Measurements from ENCODE around the gene MLST8. TPM values are rescaled to one million over a fixed set of nuclear protein-coding genes. Genes with fewer than 3 reads are reported as not detected.
"Not testable (repeated sequence)": the region's sequence is repeated elsewhere in the genome, so short reads cannot be mapped to it uniquely, and the experiment has no call there.

The MLST8 gene
- total RNA-seq, 1 donor from 2014 or later: 9.4 TPM

DNA sequence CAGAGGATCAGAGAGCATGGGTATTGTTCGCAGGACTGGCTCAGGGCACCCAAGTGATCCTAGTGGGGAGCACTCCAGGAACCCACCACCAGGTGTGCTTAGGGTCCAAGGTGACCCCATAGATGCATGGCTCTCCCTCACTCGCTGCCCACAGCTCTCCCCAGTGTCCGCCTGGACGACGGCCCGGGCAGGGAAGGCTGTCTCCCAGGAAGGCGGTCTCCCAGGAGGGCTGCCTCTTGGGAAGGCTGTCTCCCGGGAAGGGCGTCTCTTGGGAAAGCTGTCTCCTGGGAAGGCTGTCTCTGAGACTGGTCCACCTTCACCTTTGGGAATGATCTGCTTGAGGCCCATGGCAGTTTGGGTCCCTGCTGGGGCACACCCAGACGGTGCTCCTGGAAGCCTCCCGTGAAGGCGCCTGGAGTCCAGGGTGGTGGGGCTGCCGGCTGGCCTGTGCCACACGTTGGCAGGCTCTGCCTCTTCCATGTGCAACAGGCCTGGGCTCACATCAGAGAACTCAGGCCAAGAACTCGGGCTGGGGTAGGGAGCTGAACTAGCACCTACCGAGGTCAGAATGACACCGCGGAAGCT is 41.1 kb downstream of the MLST8 start:
- no peak for DNase-seq

DNA sequence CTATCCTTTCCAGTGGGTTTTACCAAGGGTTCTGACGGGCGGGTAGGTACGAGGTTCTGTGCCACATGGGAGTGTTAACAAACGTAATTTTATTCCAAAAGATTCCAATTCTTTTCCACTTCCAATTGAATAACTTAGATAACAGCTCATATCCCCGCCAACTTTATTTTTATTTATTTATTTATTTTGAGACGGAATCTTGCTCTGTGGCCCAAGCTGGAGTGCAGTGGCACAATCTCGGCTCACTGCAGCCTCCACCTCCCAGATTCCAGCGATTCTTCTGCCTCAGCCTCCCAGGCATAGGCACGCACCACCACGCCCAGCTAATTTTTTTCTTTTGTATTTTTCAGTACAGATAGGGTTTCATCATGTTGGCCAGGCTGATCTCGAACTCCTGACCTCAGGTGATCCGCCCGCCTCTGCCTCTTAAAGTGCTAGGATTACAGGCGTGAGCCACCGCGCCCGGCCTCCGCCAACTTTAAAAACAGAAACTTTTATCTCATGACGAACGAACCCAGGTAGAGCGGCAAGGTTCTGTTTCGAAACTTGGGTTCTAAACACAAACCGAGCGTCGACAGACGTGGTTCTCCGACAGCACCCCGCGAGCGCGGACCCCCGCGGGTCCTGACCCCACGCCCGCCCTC is 45.5 kb downstream of the MLST8 start:
- no peak for DNase-seq

DNA sequence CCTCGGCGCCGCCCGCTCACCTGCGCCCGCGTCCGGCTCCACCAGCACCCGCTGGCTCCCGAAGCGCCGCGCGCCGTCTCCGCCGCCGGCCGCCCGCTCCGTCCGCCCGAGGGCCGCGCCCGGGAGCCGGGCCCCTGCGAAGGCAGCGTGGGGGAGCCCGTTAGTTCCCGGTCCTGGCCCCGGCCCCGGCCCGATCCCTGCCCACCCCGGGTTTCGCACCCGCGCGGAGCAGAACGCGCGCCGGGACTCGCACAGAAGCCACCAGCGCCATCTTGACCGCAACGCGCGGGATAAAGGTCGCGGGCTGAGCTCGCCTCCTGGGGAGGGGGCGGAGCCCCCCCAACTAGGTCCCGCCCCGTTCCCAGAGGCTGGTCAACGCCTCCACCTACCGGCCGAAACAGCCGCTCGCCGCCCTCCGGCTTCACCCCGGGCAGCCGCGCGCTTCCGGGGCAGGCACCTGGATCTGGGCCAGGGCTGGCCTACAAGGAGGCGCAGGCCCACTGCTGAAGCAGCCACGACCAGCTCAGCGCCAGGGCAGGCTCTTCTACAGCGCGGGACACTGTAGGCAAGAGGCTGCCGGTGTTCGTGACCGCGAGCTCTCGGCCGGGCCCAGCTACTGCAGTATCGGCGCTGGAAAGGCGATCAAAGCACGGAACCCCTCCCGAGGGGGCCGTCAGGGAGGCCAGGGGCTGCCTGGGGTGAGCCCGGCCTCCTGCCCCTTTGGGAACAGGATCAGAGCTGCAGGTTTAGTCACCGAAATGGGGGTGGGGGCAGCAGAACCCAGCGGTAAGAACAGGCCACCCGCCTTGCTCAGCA is 46.2 kb downstream of the MLST8 start, which contains the start of gene ECI1:
ECI1 (minus strand) TSS at position 292 of the 816 bp plus-strand sequence; CDS start at position 271, 21 bp downstream.
- DNase-seq: peak; percentile 77

DNA sequence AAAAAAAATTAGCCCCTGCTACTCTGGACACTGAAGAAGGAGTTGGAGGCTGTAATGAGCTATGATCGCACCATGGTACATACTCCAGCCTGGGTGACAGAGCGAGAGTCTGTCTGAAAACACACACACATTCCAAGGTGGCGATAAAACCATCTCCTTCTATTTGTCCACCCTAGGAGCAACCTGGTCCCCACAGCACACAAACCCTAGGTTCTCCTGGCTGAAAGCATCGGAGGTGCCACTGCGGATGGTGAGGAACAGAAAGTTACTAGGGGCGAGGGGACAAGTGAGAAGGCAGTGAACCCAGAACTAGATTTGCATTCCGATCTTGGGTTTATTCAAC is 47.5 kb downstream of the MLST8 start:
- no peak for DNase-seq

DNA sequence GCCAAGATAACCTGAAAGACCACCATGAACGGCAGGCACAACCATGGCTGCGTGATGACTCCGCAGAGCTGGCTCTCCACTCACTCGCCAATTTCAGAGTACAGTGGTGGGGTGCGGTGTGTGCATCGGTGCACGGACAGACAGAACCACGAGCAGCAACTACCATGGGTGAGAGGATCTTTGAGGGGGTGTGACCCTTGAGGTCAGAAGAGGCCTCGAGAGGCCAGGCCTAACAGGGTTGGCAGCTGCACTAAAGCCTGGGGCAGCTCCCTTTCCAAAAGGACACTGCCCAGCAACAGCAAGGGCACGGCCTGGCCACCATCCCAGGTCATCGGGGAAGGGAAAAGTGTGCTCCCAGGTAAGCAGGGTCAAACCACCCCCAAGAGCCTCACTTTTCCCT is 48.0 kb downstream of the MLST8 start:
- DNase-seq: no peak

DNA sequence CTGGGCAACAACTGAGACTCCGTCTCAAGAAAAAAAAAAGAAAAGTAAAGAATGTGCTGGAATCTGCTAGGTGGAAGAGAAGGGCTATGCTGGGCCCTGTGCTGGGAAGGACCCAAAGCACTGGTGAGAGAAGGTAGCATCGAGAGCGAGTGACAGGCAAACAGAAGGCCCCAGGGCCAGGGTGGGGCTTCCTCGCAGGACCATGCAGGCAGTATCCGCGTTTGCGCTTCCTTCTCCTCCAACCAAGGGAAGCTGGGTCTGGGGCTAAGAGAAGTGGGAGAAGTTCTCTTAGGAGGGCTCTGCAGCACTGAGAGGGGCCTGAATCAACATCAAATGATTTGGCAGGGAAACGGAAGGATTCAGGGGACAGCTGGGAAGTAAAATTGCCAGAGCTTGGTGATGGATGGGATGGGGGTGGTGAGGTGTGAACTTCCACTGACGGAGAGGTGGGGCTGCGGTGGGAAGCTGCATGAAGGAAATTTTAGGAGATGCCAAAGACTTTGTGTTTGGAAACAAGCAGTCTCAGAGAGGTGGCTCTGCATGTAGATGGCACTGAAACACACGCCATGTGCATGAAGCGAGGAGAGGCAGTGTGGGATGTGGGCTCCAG is 51.4 kb downstream of the MLST8 start:
- DNase-seq: no peak

DNA sequence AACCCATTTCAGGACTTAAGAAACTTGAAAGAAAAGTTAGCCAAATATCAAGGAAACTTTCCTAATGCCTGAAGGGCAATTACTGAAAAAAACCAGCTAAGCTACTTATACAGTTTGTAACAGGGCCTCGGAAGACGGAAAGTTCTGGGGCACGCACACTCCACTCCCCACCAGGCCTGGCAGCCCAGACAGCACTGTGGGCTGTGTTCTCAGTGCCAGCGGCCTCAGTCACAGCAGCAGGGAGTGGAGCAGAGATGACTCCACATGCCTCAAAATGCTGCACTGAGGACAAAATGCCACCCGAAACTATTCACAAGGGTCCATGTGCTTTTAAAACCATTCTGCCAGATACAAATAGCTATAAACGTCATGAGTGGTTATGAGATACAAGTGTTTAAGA is 52.5 kb downstream of the MLST8 start:
- no peak for DNase-seq

DNA sequence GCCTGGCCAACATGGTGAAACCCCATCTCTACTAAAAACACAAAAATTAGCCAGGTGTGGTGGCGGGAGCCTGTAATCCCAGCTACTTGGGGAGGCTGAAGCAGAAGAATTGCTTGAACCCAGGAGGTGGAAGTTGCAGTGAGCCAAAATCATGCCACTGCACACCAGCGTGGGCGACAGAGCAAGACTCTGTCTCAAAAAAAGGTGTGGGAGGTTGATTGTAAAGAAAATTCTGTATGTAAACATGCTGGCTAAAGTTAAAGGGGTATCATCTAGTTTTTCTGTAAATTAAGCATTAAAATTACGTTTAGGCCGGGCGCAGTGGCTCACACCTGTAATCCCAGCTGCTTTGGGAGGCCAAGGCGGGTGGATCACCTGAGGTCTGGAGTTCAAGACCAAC is 53.3 kb downstream of the MLST8 start:
- DNase-seq: not testable (repeated sequence)

Other genes starting within 250 kb of the MLST8 start
- 72.4 TPM for gene NDUFB10, start 245.9 kb upstream of the MLST8 start, total RNA-seq
- gene RPS2, start 240.6 kb upstream of the MLST8 start, total RNA-seq: 1,364 TPM
- not detected for gene RNF151, start 238.6 kb upstream of the MLST8 start, total RNA-seq
- gene TBL3, start 233.4 kb upstream of the MLST8 start, total RNA-seq: 17.5 TPM
- gene NOXO1, start 224.0 kb upstream of the MLST8 start, total RNA-seq: 0.39 TPM
- 5.8 TPM for gene GFER, start 221.3 kb upstream of the MLST8 start, total RNA-seq
- gene SYNGR3, start 215.5 kb upstream of the MLST8 start, total RNA-seq: 0.69 TPM
- gene ZNF598, start 195.6 kb upstream of the MLST8 start, total RNA-seq: 12.8 TPM
- 2.2 TPM for gene NPW, start 185.7 kb upstream of the MLST8 start, total RNA-seq
- gene NHERF2, start 178.6 kb upstream of the MLST8 start, total RNA-seq: 20.1 TPM
- gene NTHL1, start 157.6 kb upstream of the MLST8 start, total RNA-seq: 14.8 TPM
- gene TSC2, start 157.5 kb upstream of the MLST8 start, total RNA-seq: 58.9 TPM
- gene PKD1, start 69.6 kb upstream of the MLST8 start, total RNA-seq: 76.2 TPM
- gene RAB26, start 56.8 kb upstream of the MLST8 start, total RNA-seq: 1.6 TPM
- gene TRAF7, start 49.7 kb upstream of the MLST8 start, total RNA-seq: 17.3 TPM
- gene CASKIN1, start 8.8 kb upstream of the MLST8 start, total RNA-seq: 0.79 TPM
- 2.7 TPM for gene BRICD5, start 5.4 kb downstream of the MLST8 start, total RNA-seq
- 4.1 TPM for gene PGP, start 9.4 kb downstream of the MLST8 start, total RNA-seq
- 23.2 TPM for gene E4F1, start 18.1 kb downstream of the MLST8 start, total RNA-seq
- 17.3 TPM for gene DNASE1L2, start 31.0 kb downstream of the MLST8 start, total RNA-seq
- gene ECI1, start 46.1 kb downstream of the MLST8 start, total RNA-seq: 24.3 TPM
- 57.3 TPM for gene RNPS1, start 62.7 kb downstream of the MLST8 start, total RNA-seq
- 3.5 TPM for gene ABCA3, start 135.3 kb downstream of the MLST8 start, total RNA-seq
- 7.8 TPM for gene CCNF, start 224.0 kb downstream of the MLST8 start, total RNA-seq